Astrocyte (in vitro differentiated cells and primary cell): ENCODE data around the gene MAPK8IP1. TPM values are rescaled to one million over a fixed set of nuclear protein-coding genes. Genes with fewer than 3 reads are reported as not detected.

Experiments used
- DNase-seq: peaks from one replicate; pipeline ENCODE4 v3.0.0-alpha.2; 2010; ENCODE audit warnings: low read depth
- FAIRE-seq: peaks from 2 replicates; lab custom pipeline; 2011; peaks lifted over from hg19 to GRCh38; lab: Jason Lieb, UNC
- H2AFZ ChIP-seq: 2 replicates; pipeline ENCODE4 v1.6.0; 2012; ENCODE audit warnings: low read depth, low read length, inconsistent platforms
- H3K27ac ChIP-seq: 2 replicates; pipeline ENCODE4 v1.5.1; 2011; ENCODE audit warnings: low read depth, low read length, inconsistent platforms
- H3K27me3 ChIP-seq: 2 replicates; pipeline ENCODE4 v1.6.0; 2011; ENCODE audit warnings: low read length, inconsistent platforms; ENCODE audit not compliant: insufficient read depth
- H3K36me3 ChIP-seq: 2 replicates; pipeline ENCODE4 v1.5.1; 2011; ENCODE audit warnings: low read length, inconsistent platforms; ENCODE audit not compliant: insufficient read depth
- H3K4me1 ChIP-seq: 2 replicates; pipeline ENCODE4 v1.5.1; 2011; ENCODE audit warnings: low read length, inconsistent platforms; ENCODE audit not compliant: insufficient read depth
- H3K4me2 ChIP-seq: 2 replicates; pipeline ENCODE4 v1.6.0; 2012; ENCODE audit warnings: low read length, inconsistent platforms
- H3K4me3 ChIP-seq: 2 replicates; pipeline ENCODE4 v1.5.1; 2011; ENCODE audit warnings: low read depth, mild to moderate bottlenecking, low read length, inconsistent platforms; ENCODE audit not compliant: insufficient read depth
- H3K79me2 ChIP-seq: 2 replicates; pipeline ENCODE4 v1.6.0; 2012; ENCODE audit warnings: mild to moderate bottlenecking, low read length, inconsistent platforms; ENCODE audit not compliant: insufficient read depth
- H3K9ac ChIP-seq: 2 replicates; pipeline ENCODE4 v1.6.0; 2012; ENCODE audit warnings: mild to moderate bottlenecking, low read length, inconsistent platforms
- H3K9me3 ChIP-seq: 2 replicates; pipeline ENCODE4 v1.5.1; 2012; ENCODE audit warnings: low read depth, mild to moderate bottlenecking, low read length, inconsistent platforms; ENCODE audit not compliant: insufficient read depth
- H4K20me1 ChIP-seq: 2 replicates; pipeline ENCODE4 v1.6.0; 2012; ENCODE audit warnings: low read length, inconsistent platforms; ENCODE audit not compliant: insufficient read depth
- H3K27ac Mint-ChIP-seq: one replicate; pipeline ENCODE4 v1.8.0; 2021; ENCODE audit warnings: mild to moderate bottlenecking, mixed read lengths; ENCODE audit not compliant: unreplicated experiment
- H3K27me3 Mint-ChIP-seq: one replicate; pipeline ENCODE4 v1.8.0; 2021; ENCODE audit warnings: low read depth, mixed read lengths; ENCODE audit not compliant: unreplicated experiment
- H3K36me3 Mint-ChIP-seq: one replicate; pipeline ENCODE4 v1.8.0; 2021; ENCODE audit warnings: low read depth, mixed read lengths; ENCODE audit not compliant: unreplicated experiment
- H3K4me1 Mint-ChIP-seq: one replicate; pipeline ENCODE4 v1.8.0; 2021; ENCODE audit warnings: low read depth, mixed read lengths; ENCODE audit not compliant: unreplicated experiment
- H3K4me3 Mint-ChIP-seq: one replicate; pipeline ENCODE4 v1.8.0; 2021; ENCODE audit warnings: mild to moderate bottlenecking, moderate library complexity, mixed read lengths; ENCODE audit not compliant: unreplicated experiment
- H3K9me3 Mint-ChIP-seq: one replicate; pipeline ENCODE4 v1.8.0; 2021; ENCODE audit warnings: mild to moderate bottlenecking, mixed read lengths; ENCODE audit not compliant: unreplicated experiment
- EZH2 ChIP-seq: IDR thresholded peaks from 2 replicates; pipeline ENCODE4 v1.6.1; 2012; ENCODE audit warnings: mild to moderate bottlenecking, low read length, inconsistent platforms; ENCODE audit not compliant: insufficient read depth
- total RNA-seq: library from RNA; stranded (reverse); gene quantifications from 2 replicates; pipeline ENCODE4 v1.2.1, GENCODE V29; 2021
- TF ChIP-seq, protein P1 (sequence below): IDR thresholded peaks from 2 replicates; pipeline ENCODE4 v1.5.1; 2011; ENCODE audit warnings: low read depth, mild to moderate bottlenecking, inconsistent platforms, low read length, moderate library complexity; ENCODE audit not compliant: insufficient read depth

MAPK8IP1 gene
- total RNA-seq, 1 donor from 2014 or later, result 14.7 TPM

DNA sequence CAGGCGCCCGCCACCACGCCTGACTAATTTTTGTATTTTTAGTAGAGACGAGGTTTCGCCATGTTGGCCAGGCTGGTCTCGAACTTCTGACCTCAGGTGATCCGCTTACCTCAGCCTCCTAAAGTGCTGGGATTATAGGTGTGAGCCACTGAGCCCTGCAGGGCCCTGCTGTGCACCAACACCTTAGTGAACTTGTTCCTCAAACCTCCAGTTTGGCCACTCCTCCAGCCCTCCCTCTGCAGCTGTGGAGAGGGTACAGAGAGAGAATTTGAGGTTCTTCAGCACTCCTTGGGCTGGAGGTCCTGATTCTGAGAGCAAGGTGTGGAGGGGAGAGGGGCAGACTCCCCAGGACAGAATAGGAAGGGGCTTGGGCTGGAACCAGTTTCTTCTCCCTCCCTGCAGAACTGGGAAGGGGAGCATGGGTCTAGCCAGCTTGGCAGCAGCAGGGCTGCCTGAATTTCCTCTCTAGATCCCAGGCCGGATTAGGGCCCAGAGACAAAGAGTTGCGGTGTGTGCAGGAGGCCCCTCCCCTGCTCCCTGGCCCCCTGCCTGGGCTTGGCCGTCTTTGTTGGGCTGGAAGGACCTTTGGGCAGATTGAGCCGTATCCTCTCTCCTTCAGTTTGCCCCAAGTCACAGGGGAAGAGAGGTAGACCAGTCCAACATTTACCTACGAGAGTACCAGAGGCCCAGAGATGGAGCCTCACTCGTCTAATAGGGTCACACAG, 34.5 kb downstream of the MAPK8IP1 start:
- Mint-ChIP-seq H3K4me3 (no peak overlapping the region), H3K27ac (no peak overlapping the region), H3K4me1 (peaks cover 11% of the 10 kb centered on the region), H3K36me3 (peaks cover 2% of the 10 kb centered on the region), H3K27me3 (peaks cover 29% of the 10 kb centered on the region), H3K9me3 (peaks cover 3% of the 10 kb centered on the region)
- Histone ChIP-seq H3K79me2 (peaks cover 24% of the 10 kb centered on the region), H3K27me3 (peaks cover 30% of the 10 kb centered on the region), H3K4me3 (no peak overlapping the region), H3K9ac (no peak overlapping the region), H3K9me3 (no peaks in the 10 kb centered on the region), H3K27ac (no peak overlapping the region), H2AFZ (no peak overlapping the region), H4K20me1 (peaks cover 9% of the 10 kb centered on the region), H3K36me3 (peaks cover 6% of the 10 kb centered on the region), H3K4me2 (no peak overlapping the region), H3K4me1 (peaks cover 6% of the 10 kb centered on the region)
- TF ChIP-seq, protein P1, sequence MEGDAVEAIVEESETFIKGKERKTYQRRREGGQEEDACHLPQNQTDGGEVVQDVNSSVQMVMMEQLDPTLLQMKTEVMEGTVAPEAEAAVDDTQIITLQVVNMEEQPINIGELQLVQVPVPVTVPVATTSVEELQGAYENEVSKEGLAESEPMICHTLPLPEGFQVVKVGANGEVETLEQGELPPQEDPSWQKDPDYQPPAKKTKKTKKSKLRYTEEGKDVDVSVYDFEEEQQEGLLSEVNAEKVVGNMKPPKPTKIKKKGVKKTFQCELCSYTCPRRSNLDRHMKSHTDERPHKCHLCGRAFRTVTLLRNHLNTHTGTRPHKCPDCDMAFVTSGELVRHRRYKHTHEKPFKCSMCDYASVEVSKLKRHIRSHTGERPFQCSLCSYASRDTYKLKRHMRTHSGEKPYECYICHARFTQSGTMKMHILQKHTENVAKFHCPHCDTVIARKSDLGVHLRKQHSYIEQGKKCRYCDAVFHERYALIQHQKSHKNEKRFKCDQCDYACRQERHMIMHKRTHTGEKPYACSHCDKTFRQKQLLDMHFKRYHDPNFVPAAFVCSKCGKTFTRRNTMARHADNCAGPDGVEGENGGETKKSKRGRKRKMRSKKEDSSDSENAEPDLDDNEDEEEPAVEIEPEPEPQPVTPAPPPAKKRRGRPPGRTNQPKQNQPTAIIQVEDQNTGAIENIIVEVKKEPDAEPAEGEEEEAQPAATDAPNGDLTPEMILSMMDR, result no peak
- no peak for TF ChIP-seq EZH2
- DNase-seq, result no peak
- no peak for FAIRE-seq

DNA sequence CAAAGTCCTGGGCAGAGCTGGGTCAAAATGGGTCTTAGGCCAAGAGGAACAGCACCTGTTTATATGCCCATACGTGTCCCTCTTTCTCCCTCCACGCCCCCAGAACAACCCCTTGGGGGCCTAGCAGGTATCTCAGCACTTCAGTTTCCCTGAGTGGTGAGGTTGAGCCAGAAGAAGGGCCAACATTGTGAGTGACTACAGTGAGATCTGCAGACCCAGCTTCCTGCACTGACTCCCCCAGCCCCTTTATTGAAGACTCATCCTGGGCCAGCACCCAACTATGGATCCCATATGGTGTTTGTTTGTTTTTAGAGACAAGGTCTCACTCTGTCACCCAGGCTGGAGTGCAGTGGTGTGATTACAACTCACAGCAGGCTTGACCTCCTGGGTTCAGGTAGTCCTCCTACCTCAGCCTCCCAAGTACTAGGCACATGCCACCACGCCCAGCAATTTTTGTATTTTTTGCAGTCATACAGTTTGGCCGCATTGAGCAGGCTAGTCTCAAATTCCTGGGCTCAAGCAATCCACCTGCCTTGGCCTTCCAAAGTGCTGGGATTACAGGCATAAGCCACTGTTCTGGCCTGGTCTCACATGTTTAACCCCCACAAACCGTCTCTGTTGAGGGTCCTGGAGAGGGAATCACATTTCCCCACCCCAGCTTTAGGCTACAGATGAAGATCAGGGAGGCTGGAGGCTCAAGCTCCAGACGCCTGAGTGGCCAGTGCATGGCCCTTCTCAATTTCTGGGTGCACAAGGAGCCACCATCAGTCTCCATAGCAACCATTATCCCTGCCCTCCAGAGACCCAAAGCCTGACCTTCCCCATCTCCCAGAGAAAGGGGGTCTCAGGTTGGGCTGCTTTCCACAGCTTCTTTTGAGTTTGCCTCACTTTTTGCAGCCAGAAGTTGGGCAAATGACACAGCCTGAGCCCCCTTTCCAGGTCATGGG, 35.4 kb downstream of the MAPK8IP1 start:
- peaks cover 30% of the 10 kb centered on the region for H3K27me3 ChIP-seq
- peaks cover 6% of the 10 kb centered on the region for H3K4me1 ChIP-seq
- H3K27me3 Mint-ChIP-seq, result peaks cover 31% of the 10 kb centered on the region
- H3K4me3 ChIP-seq, result no peak overlapping the region
- H3K9me3 Mint-ChIP-seq, result peaks cover 3% of the 10 kb centered on the region
- H3K4me2 ChIP-seq, result no peak overlapping the region
- H2AFZ ChIP-seq, result no peak overlapping the region
- H3K9me3 ChIP-seq, result no peaks in the 10 kb centered on the region
- peaks cover 7% of the 10 kb centered on the region for H4K20me1 ChIP-seq
- H3K36me3 Mint-ChIP-seq, result peaks cover 2% of the 10 kb centered on the region
- H3K36me3 ChIP-seq, result peaks cover under 1% of the 10 kb centered on the region
- peaks cover 10% of the 10 kb centered on the region for H3K4me1 Mint-ChIP-seq
- H3K79me2 ChIP-seq, result peaks cover 18% of the 10 kb centered on the region
- H3K9ac ChIP-seq, result no peak overlapping the region
- TF ChIP-seq, protein P1, result no peak
- TF ChIP-seq EZH2, result no peak
- FAIRE-seq (no peak), DNase-seq (no peak)
- no peak overlapping the region for H3K27ac ChIP-seq
- no peak overlapping the region for H3K27ac Mint-ChIP-seq
- H3K4me3 Mint-ChIP-seq, result no peak overlapping the region
